Sigmoid colon (tissue), 4 donors: ENCODE results near the gene SSB.

Experiments
- EP300 ChIP-seq, 4 donors: sonication (generic); formaldehyde crosslinking; IDR thresholded peaks; one replicate each; pipeline ENCODE4 v1.6.1; 2017; ENCODE audit warnings: antibody characterized with exemption in 4 of 4
- POLR2AphosphoS5 ChIP-seq, 4 donors: sonication (generic); formaldehyde crosslinking; IDR thresholded peaks; one replicate each; pipeline ENCODE4 v1.6.1; 2017; ENCODE audit warnings: antibody characterized with exemption in 4 of 4
- TF ChIP-seq, protein P1 (sequence below), 4 experiments: fragments of 450-650 bp in 3 of 4; fragments of 200-600 bp in 1 of 4; IDR thresholded peaks; one replicate each; pipeline ENCODE4 v1.5.1; 2016 to 2019; ENCODE audit warnings: antibody characterized with exemption in 4 of 4, mild to moderate bottlenecking in 3 of 4, moderate library complexity in 2 of 4

GRCh38 chr2:169796441-169796840, 2.2 kb upstream of the SSB start:
- TF ChIP-seq EP300 (IDR thresholded peaks at IDR 0.05) (no peak), POLR2AphosphoS5 (IDR thresholded peaks at IDR 0.05) (no peak)
- TF ChIP-seq, protein P1, sequence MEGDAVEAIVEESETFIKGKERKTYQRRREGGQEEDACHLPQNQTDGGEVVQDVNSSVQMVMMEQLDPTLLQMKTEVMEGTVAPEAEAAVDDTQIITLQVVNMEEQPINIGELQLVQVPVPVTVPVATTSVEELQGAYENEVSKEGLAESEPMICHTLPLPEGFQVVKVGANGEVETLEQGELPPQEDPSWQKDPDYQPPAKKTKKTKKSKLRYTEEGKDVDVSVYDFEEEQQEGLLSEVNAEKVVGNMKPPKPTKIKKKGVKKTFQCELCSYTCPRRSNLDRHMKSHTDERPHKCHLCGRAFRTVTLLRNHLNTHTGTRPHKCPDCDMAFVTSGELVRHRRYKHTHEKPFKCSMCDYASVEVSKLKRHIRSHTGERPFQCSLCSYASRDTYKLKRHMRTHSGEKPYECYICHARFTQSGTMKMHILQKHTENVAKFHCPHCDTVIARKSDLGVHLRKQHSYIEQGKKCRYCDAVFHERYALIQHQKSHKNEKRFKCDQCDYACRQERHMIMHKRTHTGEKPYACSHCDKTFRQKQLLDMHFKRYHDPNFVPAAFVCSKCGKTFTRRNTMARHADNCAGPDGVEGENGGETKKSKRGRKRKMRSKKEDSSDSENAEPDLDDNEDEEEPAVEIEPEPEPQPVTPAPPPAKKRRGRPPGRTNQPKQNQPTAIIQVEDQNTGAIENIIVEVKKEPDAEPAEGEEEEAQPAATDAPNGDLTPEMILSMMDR (IDR thresholded peaks at IDR 0.05): no peak
